Nephron (organoid): ENCODE data around the gene PNLIPRP1.

Source experiments
- H3K27ac Mint-ChIP-seq, 3 experiments: 2 replicates each; pipeline ENCODE4 v1.8.0; 2020; ENCODE audit warnings: mixed read lengths in 3 of 3, mild to moderate bottlenecking in 2 of 3, moderate library complexity in 1 of 3
- H3K27me3 Mint-ChIP-seq: 2 replicates; pipeline ENCODE4 v1.8.0; 2021; ENCODE audit warnings: low read depth, mild to moderate bottlenecking, moderate library complexity, mixed read lengths
- H3K36me3 Mint-ChIP-seq: 2 replicates; pipeline ENCODE4 v1.8.0; 2020; ENCODE audit warnings: low read depth, mixed read lengths
- H3K4me1 Mint-ChIP-seq: 2 replicates; pipeline ENCODE4 v1.8.0; 2020; ENCODE audit warnings: mixed read lengths
- H3K4me3 Mint-ChIP-seq, 3 experiments: 2 replicates each; pipeline ENCODE4 v1.8.0; 2020; ENCODE audit warnings: mild to moderate bottlenecking in 3 of 3, mixed read lengths in 3 of 3, moderate library complexity in 2 of 3
- H3K9me3 Mint-ChIP-seq: 2 replicates; pipeline ENCODE4 v1.8.0; 2020; ENCODE audit warnings: mixed read lengths
- TF ChIP-seq, protein P1 (sequence below), 3 experiments: fragments of 200-600 bp; sonication (generic); IDR thresholded peaks; one replicate each; pipeline ENCODE4 v1.5.0; 2021; ENCODE audit warnings: antibody characterized with exemption in 3 of 3; ENCODE audit not compliant: unreplicated experiment in 3 of 3

Gene PNLIPRP1

DNA sequence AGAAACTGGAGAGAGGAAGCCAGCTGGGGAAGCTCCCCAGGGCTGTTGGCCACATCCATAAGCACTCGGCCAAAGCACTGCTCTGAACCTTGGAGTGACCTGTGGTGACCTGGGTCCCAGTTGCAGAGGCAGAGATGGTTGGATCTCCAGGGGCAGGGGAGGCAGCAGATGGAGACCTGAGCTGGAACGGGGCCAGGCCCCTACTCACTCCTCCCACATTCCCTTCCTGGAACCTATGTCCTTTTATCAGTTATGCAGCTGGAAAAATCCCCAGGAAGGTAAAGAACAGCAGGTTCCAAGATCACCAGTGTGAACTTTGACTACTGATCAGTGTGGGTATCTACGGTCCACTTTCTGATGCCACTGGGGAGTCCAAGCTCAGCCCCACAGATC is 20.4 kb downstream of the PNLIPRP1 start:
- H3K9me3 Mint-ChIP-seq: peaks cover 2% of the 10 kb centered on the region
- H3K4me3 Mint-ChIP-seq: no peak overlapping the region
- no peaks in the 10 kb centered on the region for H3K4me1 Mint-ChIP-seq
- peaks cover 18% of the 10 kb centered on the region for H3K27me3 Mint-ChIP-seq
- H3K27ac Mint-ChIP-seq: no peak overlapping the region
- TF ChIP-seq, protein P1, sequence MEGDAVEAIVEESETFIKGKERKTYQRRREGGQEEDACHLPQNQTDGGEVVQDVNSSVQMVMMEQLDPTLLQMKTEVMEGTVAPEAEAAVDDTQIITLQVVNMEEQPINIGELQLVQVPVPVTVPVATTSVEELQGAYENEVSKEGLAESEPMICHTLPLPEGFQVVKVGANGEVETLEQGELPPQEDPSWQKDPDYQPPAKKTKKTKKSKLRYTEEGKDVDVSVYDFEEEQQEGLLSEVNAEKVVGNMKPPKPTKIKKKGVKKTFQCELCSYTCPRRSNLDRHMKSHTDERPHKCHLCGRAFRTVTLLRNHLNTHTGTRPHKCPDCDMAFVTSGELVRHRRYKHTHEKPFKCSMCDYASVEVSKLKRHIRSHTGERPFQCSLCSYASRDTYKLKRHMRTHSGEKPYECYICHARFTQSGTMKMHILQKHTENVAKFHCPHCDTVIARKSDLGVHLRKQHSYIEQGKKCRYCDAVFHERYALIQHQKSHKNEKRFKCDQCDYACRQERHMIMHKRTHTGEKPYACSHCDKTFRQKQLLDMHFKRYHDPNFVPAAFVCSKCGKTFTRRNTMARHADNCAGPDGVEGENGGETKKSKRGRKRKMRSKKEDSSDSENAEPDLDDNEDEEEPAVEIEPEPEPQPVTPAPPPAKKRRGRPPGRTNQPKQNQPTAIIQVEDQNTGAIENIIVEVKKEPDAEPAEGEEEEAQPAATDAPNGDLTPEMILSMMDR (IDR thresholded peaks at IDR 0.05; ENCODE audit: unreplicated experiment in 3 of 3): no peak
- no peaks in the 10 kb centered on the region for H3K36me3 Mint-ChIP-seq

- Mint-ChIP-seq H3K4me1 (no peaks in the 10 kb centered on the region), H3K4me3 (no peak overlapping the region), H3K9me3 (peaks cover 2% of the 10 kb centered on the region), H3K36me3 (no peaks in the 10 kb centered on the region), H3K27ac (no peak overlapping the region), H3K27me3 (peaks cover 18% of the 10 kb centered on the region)
- TF ChIP-seq, protein P1 (IDR thresholded peaks at IDR 0.05; ENCODE audit: unreplicated experiment in 3 of 3): no peak
Measured at GRCh38 chr10:116612107-116612769, 21.5 kb downstream of the PNLIPRP1 start.

- Mint-ChIP-seq H3K27ac (no peak overlapping the region), H3K27me3 (peaks cover 16% of the 10 kb centered on the region), H3K4me3 (no peak overlapping the region), H3K36me3 (no peaks in the 10 kb centered on the region), H3K9me3 (peaks cover 2% of the 10 kb centered on the region), H3K4me1 (no peaks in the 10 kb centered on the region)
- TF ChIP-seq, protein P1 (IDR thresholded peaks at IDR 0.05; ENCODE audit: unreplicated experiment in 3 of 3): no peak
Measured at GRCh38 chr10:116613471-116613870, 22.7 kb downstream of the PNLIPRP1 start.

GRCh38 chr10:116614796-116615195 is 24.0 kb downstream of the PNLIPRP1 start:
- H3K36me3 Mint-ChIP-seq: no peaks in the 10 kb centered on the region
- peaks cover 2% of the 10 kb centered on the region for H3K9me3 Mint-ChIP-seq
- H3K27me3 Mint-ChIP-seq: peaks cover 7% of the 10 kb centered on the region
- no peaks in the 10 kb centered on the region for H3K4me1 Mint-ChIP-seq
- TF ChIP-seq, protein P1 (IDR thresholded peaks at IDR 0.05; ENCODE audit: unreplicated experiment in 3 of 3): no peak
- no peak overlapping the region for H3K4me3 Mint-ChIP-seq
- no peak overlapping the region for H3K27ac Mint-ChIP-seq

DNA sequence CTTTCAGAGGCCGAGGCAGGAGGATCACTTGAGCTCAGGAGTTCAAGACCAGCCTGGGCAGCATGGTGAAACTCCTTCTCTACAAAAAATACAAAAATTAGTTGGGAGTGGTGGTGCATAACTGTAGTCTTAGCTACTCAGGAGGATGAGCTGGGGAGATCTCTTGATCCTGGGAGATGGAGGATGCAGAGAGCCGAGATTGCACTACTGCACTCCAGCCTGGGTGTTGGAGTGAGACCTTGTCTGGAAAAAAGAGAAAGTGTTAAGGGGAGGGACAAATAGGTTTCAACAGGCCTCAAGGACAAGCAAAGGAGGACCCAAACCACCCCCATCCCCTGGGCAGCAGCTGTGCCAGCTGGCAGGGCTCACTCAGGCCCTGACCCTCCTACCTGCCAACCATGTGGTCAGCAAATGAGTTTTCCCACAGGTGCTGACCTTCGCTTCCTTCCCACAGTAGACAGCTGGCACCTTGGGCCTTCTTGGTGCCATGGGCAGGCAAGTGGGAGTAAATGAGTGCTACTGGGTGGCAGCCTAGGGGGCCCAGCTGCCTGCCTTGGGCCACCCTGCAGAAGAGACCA is 24.5 kb downstream of the PNLIPRP1 start:
- Mint-ChIP-seq H3K4me1 (no peaks in the 10 kb centered on the region), H3K36me3 (no peaks in the 10 kb centered on the region), H3K9me3 (peaks cover 2% of the 10 kb centered on the region), H3K27me3 (peaks cover 7% of the 10 kb centered on the region), H3K4me3 (no peak overlapping the region), H3K27ac (no peak overlapping the region)
- TF ChIP-seq, protein P1 (IDR thresholded peaks at IDR 0.05; ENCODE audit: unreplicated experiment in 3 of 3): no peak
